Left kidney (tissue), 2 donors: ENCODE data around the gene DNAJC10. TPM values are rescaled to one million over a fixed set of nuclear protein-coding genes. Genes with fewer than 3 reads are reported as not detected.

Experiments
- DNase-seq: peaks from one replicate; pipeline ENCODE4 v3.0.0-alpha.2; 2013
- polyA plus RNA-seq: library from polyadenylated mRNA; unstranded; fragments of 120-200 nt; gene quantifications from one replicate; pipeline ENCODE4 v1.2.1, GENCODE V29; 2013; ENCODE audit not compliant: insufficient read length

Gene DNAJC10
- polyA plus RNA-seq, 1 donor, result 184 TPM

DNA sequence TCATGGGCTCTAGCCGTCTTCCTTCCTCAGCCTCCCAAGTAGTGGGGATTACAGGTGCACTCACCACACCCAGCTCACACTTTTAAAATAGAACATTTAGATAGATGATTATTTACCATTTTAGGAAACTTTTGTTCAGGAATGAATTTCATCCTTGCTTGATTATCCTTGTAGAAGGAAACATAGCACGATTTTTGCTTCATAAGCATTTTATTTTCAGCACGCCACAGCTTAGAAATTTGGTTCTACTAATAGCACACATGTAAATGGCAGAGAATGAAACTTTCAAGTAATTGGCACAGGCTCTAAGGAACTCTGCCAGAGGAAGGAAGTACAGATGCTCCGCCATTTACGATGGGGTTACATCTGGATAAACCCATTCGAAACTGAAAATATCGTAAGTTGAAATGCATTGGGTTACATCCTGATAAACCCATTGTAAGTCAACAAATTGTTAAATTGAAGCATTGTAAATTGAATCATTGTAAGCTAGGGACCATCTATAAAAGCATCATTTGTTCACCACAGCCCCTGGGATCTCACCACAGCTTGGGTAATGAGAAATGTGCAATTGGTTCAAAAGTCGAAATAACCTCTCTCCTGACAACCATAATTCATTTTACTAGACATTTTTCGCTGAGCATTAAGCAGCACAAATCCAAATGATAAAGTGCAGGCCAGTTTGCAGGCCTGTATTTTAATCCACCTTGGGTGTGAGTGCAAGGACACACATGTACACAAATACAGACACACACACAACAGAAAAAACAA is 117.2 kb downstream of the DNAJC10 start:
- no peak for DNase-seq

GRCh38 chr2:182834293-182834692 is 118.2 kb downstream of the DNAJC10 start:
- DNase-seq, result no peak

- no peak for DNase-seq
Measured at GRCh38 chr2:182836451-182836850, 120.4 kb downstream of the DNAJC10 start.

Other genes with a start within 250 kb of the DNAJC10 start
- gene FRZB, start 150.4 kb downstream of the DNAJC10 start, polyA plus RNA-seq, result 10.9 TPM